CD4-positive, alpha-beta T cell treated with Interleukin-17A for 4 hours (primary cell): ENCODE measurements around the gene AUTS2.

Experiments used
- DNase-seq: peaks from one replicate; pipeline ENCODE4 v3.0.0-alpha.2; 2020; ENCODE audit warnings: mixed read lengths

AUTS2 gene

GRCh38 chr7:70374772-70375533 lies 776.7 kb downstream of the AUTS2 start:
- no peak for DNase-seq

GRCh38 chr7:70376561-70377031 lies 778.3 kb downstream of the AUTS2 start:
- no peak for DNase-seq

DNA sequence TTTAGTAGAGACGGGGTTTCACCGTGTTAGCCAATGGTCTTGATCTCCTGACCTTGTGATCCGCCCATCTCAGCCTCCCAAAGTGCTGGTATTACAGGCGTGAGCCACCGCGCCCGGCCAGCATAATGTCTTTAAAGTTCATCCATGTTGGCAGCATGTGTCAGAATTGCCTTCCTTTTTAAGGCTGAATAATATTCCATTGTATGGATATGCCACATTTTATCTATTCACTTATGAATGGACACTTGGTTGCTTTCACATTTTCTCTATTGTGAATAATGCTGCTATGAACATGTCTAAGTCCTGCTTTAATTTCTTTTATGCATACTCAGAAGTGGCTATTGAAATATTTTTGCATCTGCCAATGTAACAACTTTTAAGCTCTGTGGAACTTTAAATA lies 779.7 kb downstream of the AUTS2 start:
- DNase-seq, result no peak

DNA sequence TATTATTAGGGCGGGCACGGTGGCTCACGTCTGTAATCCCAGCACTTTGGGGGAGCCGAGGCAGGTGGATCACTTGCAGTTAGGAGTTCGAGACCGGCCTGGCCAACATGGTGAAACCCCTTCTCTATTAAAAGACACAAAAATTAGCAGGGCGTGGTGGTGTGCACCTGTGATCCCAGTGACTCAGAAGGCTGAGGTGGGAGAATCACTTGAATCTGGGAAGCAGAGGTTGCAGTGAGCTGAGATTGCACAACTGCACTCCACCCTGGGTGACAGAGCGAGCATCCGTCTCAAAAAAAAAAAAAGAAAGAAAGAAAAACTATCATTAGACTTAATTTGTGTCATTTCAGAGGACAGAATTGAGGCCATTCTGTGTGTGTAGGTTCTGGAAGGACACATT lies 780.9 kb downstream of the AUTS2 start:
- DNase-seq, result no peak

- no peak for DNase-seq
Measured at GRCh38 chr7:70380421-70381015, 782.2 kb downstream of the AUTS2 start.

DNA sequence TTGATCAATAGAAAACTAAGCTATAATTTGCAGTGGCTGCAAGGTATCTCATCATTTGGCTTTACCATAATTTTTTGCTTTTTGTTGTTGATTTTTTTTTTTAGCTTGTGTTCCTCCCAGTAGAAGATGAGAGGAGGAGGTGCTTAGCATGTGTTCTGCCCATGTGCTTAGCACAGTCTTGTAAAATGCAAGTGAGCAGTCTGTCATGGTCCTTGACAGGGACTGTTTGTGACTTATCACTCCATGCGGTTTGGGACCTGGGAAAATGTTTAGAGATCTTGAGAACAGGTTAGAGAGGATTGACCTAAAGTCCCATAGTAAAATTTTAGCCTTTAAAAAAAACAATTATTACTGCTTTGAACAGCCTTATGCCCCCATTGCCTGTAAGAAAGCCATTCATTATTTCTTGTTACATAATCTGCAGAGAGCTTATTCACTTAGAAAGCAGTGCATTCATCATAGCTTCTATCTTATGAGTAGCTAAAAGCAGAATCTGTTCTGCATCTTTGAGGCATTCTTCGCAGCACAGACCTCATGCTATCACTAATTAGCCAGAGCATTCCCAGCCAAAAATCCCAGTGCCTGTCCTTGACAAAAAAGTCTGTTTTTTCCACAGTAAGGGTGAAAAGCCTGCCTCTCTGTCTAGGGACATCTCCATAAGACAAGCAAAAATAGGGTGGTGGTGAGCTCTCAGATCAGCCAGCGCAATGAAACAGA lies 784.9 kb downstream of the AUTS2 start:
- DNase-seq, result no peak

DNA sequence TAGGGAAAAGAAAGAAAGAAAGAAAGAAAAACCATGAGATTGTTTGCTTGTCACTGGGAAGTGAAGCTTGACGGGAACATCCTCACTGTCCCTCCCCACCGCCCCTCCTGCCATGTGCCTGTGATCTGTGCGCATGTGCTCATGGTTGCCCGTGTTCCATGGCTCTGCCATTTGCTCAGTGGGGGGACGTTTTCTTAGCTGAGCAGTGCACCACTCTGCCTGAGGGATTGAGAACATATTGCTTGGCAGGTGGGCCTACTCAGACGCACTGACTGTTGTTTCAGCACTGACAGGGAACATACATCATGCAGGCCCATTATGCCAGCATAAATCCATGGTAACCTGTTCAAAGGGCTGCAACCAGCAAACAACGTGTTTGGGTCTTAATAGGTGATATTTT lies 785.7 kb downstream of the AUTS2 start:
- DNase-seq, result no peak

DNA sequence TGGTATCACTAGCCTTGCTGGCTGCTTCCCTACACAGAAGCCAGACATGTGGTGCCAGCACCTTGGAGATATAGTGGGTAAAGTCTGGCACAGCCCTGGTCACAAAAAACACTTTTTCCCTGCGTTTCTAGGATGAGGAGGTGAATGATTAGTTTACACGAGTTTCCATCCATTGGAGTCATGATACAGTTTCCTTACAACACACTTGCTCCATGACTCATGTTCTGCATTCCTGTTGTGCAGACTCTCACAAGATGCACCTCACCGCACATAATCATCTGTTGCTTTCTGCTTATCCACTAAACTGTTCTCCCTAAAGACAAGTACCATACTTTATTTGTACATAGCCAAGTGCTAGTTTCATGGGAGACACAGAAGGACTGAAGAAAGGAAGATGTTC lies 786.6 kb downstream of the AUTS2 start:
- DNase-seq, result no peak

GRCh38 chr7:70387217-70387616 lies 788.9 kb downstream of the AUTS2 start:
- DNase-seq, result no peak

DNA sequence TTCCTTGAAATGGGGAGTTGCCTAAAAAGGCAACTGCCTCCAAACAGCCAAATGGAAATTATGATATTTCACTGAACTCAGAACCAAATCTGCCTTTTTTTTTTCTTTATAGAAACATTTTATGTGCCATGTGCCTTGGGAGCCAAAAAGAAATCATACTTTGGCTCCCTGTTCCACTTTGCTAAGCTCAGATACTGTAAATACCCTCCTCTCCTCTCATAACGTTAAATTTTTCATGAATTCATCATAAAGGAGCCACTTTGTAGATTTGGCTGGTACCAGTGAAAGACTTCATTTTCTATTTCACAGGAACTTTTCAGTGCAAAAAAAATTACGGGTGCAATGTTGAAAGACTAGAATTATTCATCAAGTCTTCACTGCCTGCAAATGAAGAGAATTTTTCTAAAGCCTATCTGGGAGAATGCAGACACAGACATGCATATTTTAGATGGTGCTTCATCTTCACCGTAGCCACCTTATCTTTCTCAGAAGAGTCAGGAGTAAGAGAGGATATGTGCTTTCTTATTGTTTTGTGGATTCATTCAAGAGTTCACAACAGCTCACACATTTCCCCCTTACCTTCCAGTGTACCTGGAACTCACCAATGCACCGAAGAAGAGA lies 791.4 kb downstream of the AUTS2 start:
- DNase-seq, result no peak

GRCh38 chr7:70390251-70390650 lies 792.0 kb downstream of the AUTS2 start:
- no peak for DNase-seq

- DNase-seq, result no peak
Measured at GRCh38 chr7:70392256-70392876, 794.1 kb downstream of the AUTS2 start.

DNA sequence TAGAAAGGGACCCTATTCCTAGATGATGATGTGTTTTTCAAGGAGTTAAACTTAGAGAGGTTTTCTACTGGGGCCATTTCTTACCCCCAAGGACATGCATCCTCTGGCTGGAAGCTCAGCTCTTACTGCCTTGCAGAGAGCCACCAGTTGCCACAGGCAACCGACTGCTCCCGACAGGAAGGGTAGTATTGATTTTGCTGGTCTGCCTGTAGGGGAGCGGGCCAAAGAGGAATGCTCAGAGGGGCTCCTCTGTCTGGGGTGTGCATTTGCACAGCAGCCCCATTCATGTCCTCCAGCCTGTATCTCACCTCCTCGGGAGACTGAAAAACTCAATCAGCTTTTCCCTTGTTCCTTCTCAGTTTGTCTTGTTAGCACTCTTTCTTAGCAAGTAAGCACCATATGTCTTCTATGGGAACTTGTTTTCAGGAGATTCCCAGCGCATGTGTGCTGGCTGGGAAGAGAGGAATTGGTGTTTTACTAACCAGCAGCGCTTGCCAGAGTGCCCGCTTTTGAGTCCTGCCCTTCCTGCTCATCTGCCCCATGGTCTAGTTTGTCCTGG lies 794.7 kb downstream of the AUTS2 start:
- no peak for DNase-seq

GRCh38 chr7:70393956-70394355 lies 795.7 kb downstream of the AUTS2 start:
- no peak for DNase-seq

DNA sequence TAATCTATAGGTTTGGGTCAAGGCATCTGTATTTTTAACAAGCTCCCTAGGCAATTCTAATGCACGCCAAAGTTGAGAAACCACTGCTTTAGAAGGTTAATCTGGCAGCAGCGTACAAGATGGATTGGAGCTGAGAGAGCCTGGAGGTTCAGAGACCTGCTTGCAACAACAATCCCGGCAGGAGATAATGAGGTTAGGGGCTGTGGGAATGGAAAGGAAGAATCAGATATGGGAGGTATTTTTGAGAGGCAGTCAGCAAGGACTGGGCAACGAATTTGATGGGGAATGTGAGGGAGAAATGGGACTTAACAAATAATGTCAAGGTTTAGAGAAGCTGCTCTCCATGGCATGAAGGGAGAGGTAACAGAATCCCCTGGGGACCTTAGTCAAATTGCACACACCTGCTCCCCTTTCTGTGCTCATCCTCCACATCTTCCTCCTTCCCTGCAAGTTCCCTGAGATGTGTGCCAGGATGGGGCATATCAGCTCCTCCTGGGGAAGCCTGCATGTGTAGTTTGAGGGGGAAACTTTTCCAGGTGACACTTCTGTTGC lies 802.6 kb downstream of the AUTS2 start:
- no peak for DNase-seq

GRCh38 chr7:70402069-70402468 lies 803.8 kb downstream of the AUTS2 start:
- DNase-seq, result no peak

DNA sequence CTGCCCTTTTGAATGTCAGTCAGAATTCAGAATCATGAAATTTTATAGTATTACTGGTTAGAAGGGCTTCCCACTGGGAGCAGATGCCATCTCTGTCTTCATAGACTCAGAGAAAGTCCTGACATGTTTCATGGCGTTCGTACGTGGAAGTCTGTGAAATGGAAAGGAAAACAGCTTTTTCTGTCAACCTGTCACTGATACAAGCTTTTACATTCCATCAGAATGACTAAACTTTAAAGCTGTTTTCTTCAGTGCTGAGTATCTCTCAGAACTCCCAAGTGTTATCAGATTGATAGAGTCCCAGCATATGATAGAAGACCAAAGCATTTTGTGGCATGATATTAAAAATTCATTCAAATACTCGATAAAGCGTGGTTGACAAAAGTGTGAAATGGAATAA lies 807.0 kb downstream of the AUTS2 start:
- no peak for DNase-seq

- DNase-seq, result no peak
Measured at GRCh38 chr7:70406186-70406949, 808.1 kb downstream of the AUTS2 start.

GRCh38 chr7:70406950-70407209 lies 808.6 kb downstream of the AUTS2 start:
- no peak for DNase-seq

- DNase-seq, result no peak
Measured at GRCh38 chr7:70408477-70408876, 810.2 kb downstream of the AUTS2 start.

DNA sequence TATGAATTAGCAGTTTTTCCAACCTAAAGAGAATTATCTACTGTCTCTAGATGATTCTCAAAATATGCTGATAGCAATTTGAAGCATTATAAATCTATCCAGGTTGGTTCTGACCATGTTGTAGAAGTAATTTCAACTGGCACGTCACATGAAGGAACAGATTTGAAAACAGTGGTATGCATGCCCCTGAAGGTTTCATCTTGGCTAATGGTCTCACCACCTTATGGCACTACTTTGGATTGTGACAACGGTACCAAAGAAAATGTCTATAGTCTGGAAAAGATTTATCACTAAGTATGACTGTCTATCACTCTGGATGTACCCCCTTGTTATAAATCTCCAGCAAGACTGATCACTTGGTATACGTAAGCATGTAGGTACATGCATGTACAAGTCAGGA lies 810.6 kb downstream of the AUTS2 start:
- DNase-seq, result no peak
